Measurements from ENCODE around the gene GLYATL2. TPM values are rescaled to one million over a fixed set of nuclear protein-coding genes. Genes with fewer than 3 reads are reported as not detected.

The GLYATL2 gene
- polyA plus RNA-seq, 1 of the 3 experiments (the other 2 are of a cell fraction) = 0.31 TPM

DNA sequence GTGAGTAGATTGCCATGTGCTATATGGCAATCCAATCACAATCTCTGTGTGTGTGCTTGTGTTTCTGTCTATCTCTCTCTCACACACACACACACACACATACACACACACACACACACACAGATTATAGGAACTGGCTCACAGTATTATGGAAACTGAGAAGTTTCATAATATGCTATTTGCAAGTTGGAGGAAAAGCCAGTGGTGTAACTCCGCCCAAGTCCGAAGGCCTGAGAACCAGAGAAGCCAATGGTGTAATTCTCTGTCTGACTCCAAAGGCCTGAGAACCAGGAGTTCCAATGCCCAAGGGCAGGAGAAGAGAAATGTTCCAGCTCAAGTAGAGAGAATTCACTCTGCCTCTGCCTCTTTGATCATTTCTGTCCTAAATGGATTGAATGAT, 37.2 kb downstream of the GLYATL2 start:
- H3F3A ChIP-seq (replicated peaks; ENCODE audit: insufficient read depth) = no peaks in the 10 kb centered on the region
- no peaks in the 10 kb centered on the region for H3K9me3 ChIP-seq
- no peak for DNase-seq
- H3K9ac ChIP-seq = no peak overlapping the region
- CTCF ChIA-PET = interaction anchor here (1.3 kb wide), 1 partner anchor 283 kb away, joined by 3 read pairs; no protein-coding TSS in a partner anchor
- no peaks in the 10 kb centered on the region for H3K9me2 ChIP-seq
- no peaks in the 10 kb centered on the region for H3K27me3 ChIP-seq (ENCODE audit: insufficient read depth)
- WGBS (ENCODE audit: low lambda C conversion rate) = 0% methylated on average over 2 of the region's 2 CpGs
- POLR2A ChIA-PET = no interaction called here
- no peaks in the 10 kb centered on the region for H3K4me1 ChIP-seq (ENCODE audit: control insufficient read depth in 1 of 2, insufficient read depth in 2 of 2, low read depth in 1 of 2, low read length in 1 of 2)
- H2AFZ ChIP-seq (ENCODE audit: low read depth) = no peak overlapping the region
- no peak overlapping the region for H3K4me3 ChIP-seq (ENCODE audit: low read depth in 2 of 2, low read length in 1 of 2)
- H4K20me1 ChIP-seq (ENCODE audit: insufficient read depth) = no peaks in the 10 kb centered on the region
- H3K79me2 ChIP-seq (ENCODE audit: insufficient read depth) = no peaks in the 10 kb centered on the region
- no peak overlapping the region for H3K4me2 ChIP-seq
- TF ChIP-seq RXRA (IDR thresholded peaks at IDR 0.05; ENCODE audit: borderline replicate concordance, low read depth) = no peak
- TF ChIP-seq, protein P1, sequence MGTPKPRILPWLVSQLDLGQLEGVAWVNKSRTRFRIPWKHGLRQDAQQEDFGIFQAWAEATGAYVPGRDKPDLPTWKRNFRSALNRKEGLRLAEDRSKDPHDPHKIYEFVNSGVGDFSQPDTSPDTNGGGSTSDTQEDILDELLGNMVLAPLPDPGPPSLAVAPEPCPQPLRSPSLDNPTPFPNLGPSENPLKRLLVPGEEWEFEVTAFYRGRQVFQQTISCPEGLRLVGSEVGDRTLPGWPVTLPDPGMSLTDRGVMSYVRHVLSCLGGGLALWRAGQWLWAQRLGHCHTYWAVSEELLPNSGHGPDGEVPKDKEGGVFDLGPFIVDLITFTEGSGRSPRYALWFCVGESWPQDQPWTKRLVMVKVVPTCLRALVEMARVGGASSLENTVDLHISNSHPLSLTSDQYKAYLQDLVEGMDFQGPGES (IDR thresholded peaks at IDR 0.05; ENCODE audit: low read depth, low read length) = no peak
- TF ChIP-seq, protein P2, sequence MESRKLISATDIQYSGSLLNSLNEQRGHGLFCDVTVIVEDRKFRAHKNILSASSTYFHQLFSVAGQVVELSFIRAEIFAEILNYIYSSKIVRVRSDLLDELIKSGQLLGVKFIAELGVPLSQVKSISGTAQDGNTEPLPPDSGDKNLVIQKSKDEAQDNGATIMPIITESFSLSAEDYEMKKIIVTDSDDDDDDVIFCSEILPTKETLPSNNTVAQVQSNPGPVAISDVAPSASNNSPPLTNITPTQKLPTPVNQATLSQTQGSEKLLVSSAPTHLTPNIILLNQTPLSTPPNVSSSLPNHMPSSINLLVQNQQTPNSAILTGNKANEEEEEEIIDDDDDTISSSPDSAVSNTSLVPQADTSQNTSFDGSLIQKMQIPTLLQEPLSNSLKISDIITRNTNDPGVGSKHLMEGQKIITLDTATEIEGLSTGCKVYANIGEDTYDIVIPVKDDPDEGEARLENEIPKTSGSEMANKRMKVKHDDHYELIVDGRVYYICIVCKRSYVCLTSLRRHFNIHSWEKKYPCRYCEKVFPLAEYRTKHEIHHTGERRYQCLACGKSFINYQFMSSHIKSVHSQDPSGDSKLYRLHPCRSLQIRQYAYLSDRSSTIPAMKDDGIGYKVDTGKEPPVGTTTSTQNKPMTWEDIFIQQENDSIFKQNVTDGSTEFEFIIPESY (IDR thresholded peaks at IDR 0.05; ENCODE audit: borderline replicate concordance, low read depth) = no peak
- no peak for TF ChIP-seq MEF2A (IDR thresholded peaks at IDR 0.05; ENCODE audit: borderline replicate concordance, low read depth)
- no peaks in the 10 kb centered on the region for H3K36me3 ChIP-seq (replicated peaks in 1 of 2; ENCODE audit: control insufficient read depth in 1 of 2, insufficient read depth in 2 of 2, low read length in 1 of 2)
- H3K27ac ChIP-seq (ENCODE audit: low read depth in 2 of 2, low read length in 1 of 2) = no peak overlapping the region

DNA sequence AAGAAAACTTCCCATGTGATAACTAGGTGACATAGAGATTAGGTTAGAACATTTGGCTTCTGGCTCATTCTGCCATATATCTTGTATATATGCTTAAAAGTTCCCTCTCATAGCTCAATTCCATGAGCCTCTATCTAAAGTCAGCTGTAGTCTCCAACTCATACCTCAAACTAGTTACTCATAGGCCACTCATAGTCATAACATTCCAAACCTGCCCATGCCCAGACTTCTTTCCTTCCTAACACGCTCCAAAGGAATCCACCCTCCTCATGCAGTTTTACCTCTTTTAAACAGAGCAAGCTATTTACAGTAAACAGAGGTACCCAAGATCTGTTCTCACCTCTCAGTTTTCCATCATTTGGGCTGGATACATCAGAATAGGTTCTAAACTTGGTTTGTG, 39.4 kb downstream of the GLYATL2 start:
- POLR2A ChIA-PET = no interaction called here
- Histone ChIP-seq H3K4me1 (ENCODE audit: control insufficient read depth in 1 of 2, insufficient read depth in 2 of 2, low read depth in 1 of 2, low read length in 1 of 2) (no peaks in the 10 kb centered on the region), H3K4me2 (no peak overlapping the region), H4K20me1 (ENCODE audit: insufficient read depth) (no peaks in the 10 kb centered on the region), H3F3A (replicated peaks; ENCODE audit: insufficient read depth) (no peaks in the 10 kb centered on the region), H3K27me3 (ENCODE audit: insufficient read depth) (no peaks in the 10 kb centered on the region), H2AFZ (ENCODE audit: low read depth) (no peak overlapping the region), H3K36me3 (replicated peaks in 1 of 2; ENCODE audit: control insufficient read depth in 1 of 2, insufficient read depth in 2 of 2, low read length in 1 of 2) (no peaks in the 10 kb centered on the region), H3K9me2 (no peaks in the 10 kb centered on the region), H3K9ac (no peak overlapping the region), H3K9me3 (no peaks in the 10 kb centered on the region), H3K27ac (ENCODE audit: low read depth in 2 of 2, low read length in 1 of 2) (no peak overlapping the region), H3K4me3 (ENCODE audit: low read depth in 2 of 2, low read length in 1 of 2) (no peak overlapping the region), H3K79me2 (ENCODE audit: insufficient read depth) (no peaks in the 10 kb centered on the region)
- no peak for DNase-seq
- CTCF ChIA-PET = no interaction called here
- 0% methylated on average over 1 of the region's 1 CpG for WGBS (ENCODE audit: low lambda C conversion rate)
- no peak for TF ChIP-seq TCF12 (IDR thresholded peaks at IDR 0.05)
- TF ChIP-seq POLR2AphosphoS5 (IDR thresholded peaks at IDR 0.05; ENCODE audit: low read depth, low read length) = no peak
- TF ChIP-seq, protein P3, sequence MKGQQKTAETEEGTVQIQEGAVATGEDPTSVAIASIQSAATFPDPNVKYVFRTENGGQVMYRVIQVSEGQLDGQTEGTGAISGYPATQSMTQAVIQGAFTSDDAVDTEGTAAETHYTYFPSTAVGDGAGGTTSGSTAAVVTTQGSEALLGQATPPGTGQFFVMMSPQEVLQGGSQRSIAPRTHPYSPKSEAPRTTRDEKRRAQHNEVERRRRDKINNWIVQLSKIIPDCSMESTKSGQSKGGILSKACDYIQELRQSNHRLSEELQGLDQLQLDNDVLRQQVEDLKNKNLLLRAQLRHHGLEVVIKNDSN (IDR thresholded peaks at IDR 0.05; ENCODE audit: borderline replicate concordance, low read depth) = no peak
- TF ChIP-seq, protein P2 (IDR thresholded peaks at IDR 0.05; ENCODE audit: borderline replicate concordance, low read depth) = no peak
- TF ChIP-seq, protein P4, sequence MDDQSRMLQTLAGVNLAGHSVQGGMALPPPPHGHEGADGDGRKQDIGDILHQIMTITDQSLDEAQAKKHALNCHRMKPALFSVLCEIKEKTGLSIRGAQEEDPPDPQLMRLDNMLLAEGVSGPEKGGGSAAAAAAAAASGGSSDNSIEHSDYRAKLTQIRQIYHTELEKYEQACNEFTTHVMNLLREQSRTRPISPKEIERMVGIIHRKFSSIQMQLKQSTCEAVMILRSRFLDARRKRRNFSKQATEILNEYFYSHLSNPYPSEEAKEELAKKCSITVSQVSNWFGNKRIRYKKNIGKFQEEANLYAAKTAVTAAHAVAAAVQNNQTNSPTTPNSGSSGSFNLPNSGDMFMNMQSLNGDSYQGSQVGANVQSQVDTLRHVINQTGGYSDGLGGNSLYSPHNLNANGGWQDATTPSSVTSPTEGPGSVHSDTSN (IDR thresholded peaks at IDR 0.05) = no peak
- TF ChIP-seq, protein P1 (IDR thresholded peaks at IDR 0.05; ENCODE audit: low read depth, low read length) = no peak
- no peak for TF ChIP-seq RFX5 (IDR thresholded peaks at IDR 0.05; ENCODE audit: low read length)
- TF ChIP-seq FOSL2 (IDR thresholded peaks at IDR 0.05; ENCODE audit: borderline replicate concordance, low read depth) = no peak
- TF ChIP-seq SIN3A (IDR thresholded peaks at IDR 0.05; ENCODE audit: borderline replicate concordance, low read depth, low read length) = no peak
- no peak for TF ChIP-seq EZH2phosphoT487 (IDR thresholded peaks at IDR 0.05; ENCODE audit: borderline replicate concordance, low read depth)
- no peak for TF ChIP-seq ELF1 (IDR thresholded peaks at IDR 0.05)
- TF ChIP-seq FOXM1 (IDR thresholded peaks at IDR 0.05; ENCODE audit: low read depth) = no peak
- no peak for TF ChIP-seq JUND (IDR thresholded peaks at IDR 0.05)

All from SK-N-SH (cell line).